Ovary (tissue), 3 donors: Measurements from ENCODE around the gene DNAI1.

Experiments used
- POLR2A ChIP-seq: fragments of 450-650 bp; IDR thresholded peaks from one replicate; pipeline ENCODE4 v1.6.1; 2017; ENCODE audit warnings: antibody characterized with exemption, mild to moderate bottlenecking, moderate library complexity
- TF ChIP-seq, protein P1 (sequence below), 3 donors: fragments of 450-650 bp in 2 of 3; fragments of 200-600 bp in 1 of 3; IDR thresholded peaks; one replicate each; pipeline versions ENCODE4 v1.5.1 to v1.8.0; 2016 to 2022; ENCODE audit warnings: antibody characterized with exemption in 3 of 3, mild to moderate bottlenecking in 1 of 3
- donor health status: DM: no; HTN: no; CAD: no.

DNA sequence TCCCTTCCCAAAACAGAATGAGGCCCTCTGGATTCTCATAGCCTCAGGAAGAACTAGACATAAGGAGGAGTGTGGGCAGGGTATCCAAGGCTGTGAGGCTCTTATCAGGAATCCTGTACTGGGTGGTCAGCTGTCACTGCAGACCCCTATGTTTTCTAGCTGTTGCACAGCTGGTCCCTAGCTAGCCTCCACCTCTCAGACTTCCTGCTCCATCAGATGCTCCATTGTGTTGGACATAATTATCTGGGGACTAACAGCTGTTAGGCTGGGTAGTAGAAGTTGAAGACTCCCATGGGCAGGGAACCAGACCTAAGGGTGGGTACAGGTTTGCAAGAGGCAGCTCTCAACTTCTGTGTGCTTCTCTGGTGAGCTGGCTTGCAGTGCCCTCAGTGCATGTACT is 18.6 kb upstream of the DNAI1 start:
- TF ChIP-seq, protein P1, sequence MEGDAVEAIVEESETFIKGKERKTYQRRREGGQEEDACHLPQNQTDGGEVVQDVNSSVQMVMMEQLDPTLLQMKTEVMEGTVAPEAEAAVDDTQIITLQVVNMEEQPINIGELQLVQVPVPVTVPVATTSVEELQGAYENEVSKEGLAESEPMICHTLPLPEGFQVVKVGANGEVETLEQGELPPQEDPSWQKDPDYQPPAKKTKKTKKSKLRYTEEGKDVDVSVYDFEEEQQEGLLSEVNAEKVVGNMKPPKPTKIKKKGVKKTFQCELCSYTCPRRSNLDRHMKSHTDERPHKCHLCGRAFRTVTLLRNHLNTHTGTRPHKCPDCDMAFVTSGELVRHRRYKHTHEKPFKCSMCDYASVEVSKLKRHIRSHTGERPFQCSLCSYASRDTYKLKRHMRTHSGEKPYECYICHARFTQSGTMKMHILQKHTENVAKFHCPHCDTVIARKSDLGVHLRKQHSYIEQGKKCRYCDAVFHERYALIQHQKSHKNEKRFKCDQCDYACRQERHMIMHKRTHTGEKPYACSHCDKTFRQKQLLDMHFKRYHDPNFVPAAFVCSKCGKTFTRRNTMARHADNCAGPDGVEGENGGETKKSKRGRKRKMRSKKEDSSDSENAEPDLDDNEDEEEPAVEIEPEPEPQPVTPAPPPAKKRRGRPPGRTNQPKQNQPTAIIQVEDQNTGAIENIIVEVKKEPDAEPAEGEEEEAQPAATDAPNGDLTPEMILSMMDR (IDR thresholded peaks at IDR 0.05) = no peak
- no peak for TF ChIP-seq POLR2A
